ENCODE data around the gene PLPPR1.
"Not testable (repeated sequence)": the region's sequence is repeated elsewhere in the genome, so short reads cannot be mapped to it uniquely, and the experiment has no call there.

PLPPR1 gene

GRCh38 chr9:101311758-101312420 lies 283.4 kb downstream of the PLPPR1 start:
- no peak overlapping the region for H3K27ac Mint-ChIP-seq
- no peak overlapping the region for H3K4me3 Mint-ChIP-seq
- H3K36me3 Mint-ChIP-seq: no peaks in the 10 kb centered on the region
- H3K4me1 Mint-ChIP-seq: no peaks in the 10 kb centered on the region
- no peak for ATAC-seq
- no peak for DNase-seq (ENCODE audit: low spot score in 2 of 2)
- no peaks in the 10 kb centered on the region for H3K9me3 Mint-ChIP-seq

DNA sequence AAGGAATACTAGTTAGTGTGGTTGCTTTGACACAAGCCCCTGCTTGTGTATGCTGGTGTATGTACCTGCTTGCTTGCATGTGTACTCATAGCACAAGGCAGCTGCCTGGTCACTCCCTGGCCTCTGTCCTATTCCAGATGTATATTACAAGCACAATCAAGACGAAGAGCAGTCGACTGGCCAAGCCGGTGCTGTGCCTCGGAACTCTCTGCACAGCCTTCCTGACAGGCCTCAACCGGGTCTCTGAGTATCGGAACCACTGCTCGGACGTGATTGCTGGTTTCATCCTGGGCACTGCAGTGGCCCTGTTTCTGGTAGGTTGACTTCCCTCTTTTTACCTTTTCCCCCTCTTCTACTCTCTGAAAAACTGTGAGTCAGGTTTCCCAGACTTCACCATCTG lies 284.1 kb downstream of the PLPPR1 start:
- H3K9me3 Mint-ChIP-seq: no peaks in the 10 kb centered on the region
- H3K4me1 Mint-ChIP-seq: no peaks in the 10 kb centered on the region
- no peaks in the 10 kb centered on the region for H3K36me3 Mint-ChIP-seq
- no peak overlapping the region for H3K27ac Mint-ChIP-seq
- no peak overlapping the region for H3K4me3 Mint-ChIP-seq
- DNase-seq (ENCODE audit: low spot score in 2 of 2) (no peak), ATAC-seq (no peak)

- Mint-ChIP-seq H3K27ac (no peak overlapping the region), H3K4me3 (no peak overlapping the region), H3K36me3 (no peaks in the 10 kb centered on the region), H3K4me1 (no peaks in the 10 kb centered on the region), H3K9me3 (no peaks in the 10 kb centered on the region)
- ATAC-seq (no peak), DNase-seq (ENCODE audit: low spot score in 2 of 2) (no peak)
Measured at GRCh38 chr9:101315112-101315450, 286.6 kb downstream of the PLPPR1 start.

- no peaks in the 10 kb centered on the region for H3K9me3 Mint-ChIP-seq
- no peak overlapping the region for H3K27ac Mint-ChIP-seq
- no peaks in the 10 kb centered on the region for H3K36me3 Mint-ChIP-seq
- H3K4me3 Mint-ChIP-seq: no peak overlapping the region
- H3K4me1 Mint-ChIP-seq: no peaks in the 10 kb centered on the region
- DNase-seq (ENCODE audit: low spot score in 2 of 2) (no peak), ATAC-seq (no peak)
Measured at GRCh38 chr9:101317735-101318134, 289.2 kb downstream of the PLPPR1 start.

DNA sequence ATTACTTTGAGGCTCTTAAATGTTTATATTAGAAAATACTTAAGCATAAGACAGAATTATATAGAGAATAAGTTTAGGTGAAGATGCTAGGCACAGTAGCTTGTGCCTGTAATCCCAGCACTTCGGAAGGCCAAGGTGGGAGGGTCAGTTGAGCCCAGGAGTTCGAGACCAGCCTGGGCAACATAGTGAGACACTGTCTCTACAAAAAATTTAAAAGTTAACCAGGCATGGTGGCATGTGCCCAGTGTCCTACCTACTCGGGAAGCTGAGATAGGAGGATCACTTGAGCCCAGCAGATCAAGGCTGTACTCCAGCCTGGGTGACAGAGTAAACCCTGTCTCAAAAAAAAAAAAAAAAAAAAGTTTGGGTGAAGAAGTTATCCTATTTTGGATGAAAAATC lies 294.6 kb downstream of the PLPPR1 start:
- Mint-ChIP-seq H3K9me3 (peaks cover 5% of the 10 kb centered on the region), H3K4me3 (no peak overlapping the region), H3K27ac (no peak overlapping the region), H3K4me1 (no peaks in the 10 kb centered on the region), H3K36me3 (no peaks in the 10 kb centered on the region)
- ATAC-seq: no peak
- DNase-seq (ENCODE audit: low spot score in 2 of 2): no peak

- Mint-ChIP-seq H3K36me3 (no peaks in the 10 kb centered on the region), H3K4me1 (no peaks in the 10 kb centered on the region), H3K9me3 (peaks cover 5% of the 10 kb centered on the region), H3K4me3 (no peak overlapping the region), H3K27ac (no peak overlapping the region)
- ATAC-seq (no peak), DNase-seq (ENCODE audit: low spot score in 2 of 2) (no peak)
Measured at GRCh38 chr9:101324245-101324804, 295.8 kb downstream of the PLPPR1 start.

DNA sequence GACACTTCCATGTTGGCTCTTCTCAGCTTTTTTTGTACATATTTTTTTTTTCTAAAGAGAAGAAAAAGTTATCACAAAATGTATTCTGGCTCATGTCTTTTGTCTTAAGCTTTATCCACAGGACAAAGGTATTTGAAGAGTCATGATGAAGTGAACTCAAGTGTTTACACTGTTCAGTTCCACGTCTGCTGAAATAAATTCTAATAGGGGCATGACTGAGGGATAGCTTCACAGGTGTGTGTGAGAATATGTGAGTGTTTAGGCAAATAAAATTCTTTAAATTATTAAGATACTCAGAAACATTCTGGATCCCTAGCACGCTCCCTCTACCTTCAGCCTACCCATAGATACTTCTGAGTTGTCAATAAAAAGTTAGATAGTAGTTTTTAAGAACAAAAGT lies 296.5 kb downstream of the PLPPR1 start:
- no peak overlapping the region for H3K4me3 Mint-ChIP-seq
- no peaks in the 10 kb centered on the region for H3K4me1 Mint-ChIP-seq
- H3K36me3 Mint-ChIP-seq: no peaks in the 10 kb centered on the region
- H3K27ac Mint-ChIP-seq: no peak overlapping the region
- no peak for DNase-seq (ENCODE audit: low spot score in 2 of 2)
- no peak for ATAC-seq
- peaks cover 5% of the 10 kb centered on the region for H3K9me3 Mint-ChIP-seq

- no peak overlapping the region for H3K4me3 Mint-ChIP-seq
- H3K27ac Mint-ChIP-seq: no peak overlapping the region
- H3K4me1 Mint-ChIP-seq: no peaks in the 10 kb centered on the region
- no peaks in the 10 kb centered on the region for H3K36me3 Mint-ChIP-seq
- DNase-seq (ENCODE audit: low spot score in 2 of 2): no peak
- ATAC-seq: no peak
- peaks cover 5% of the 10 kb centered on the region for H3K9me3 Mint-ChIP-seq
Measured at GRCh38 chr9:101326035-101326434, 297.5 kb downstream of the PLPPR1 start.

GRCh38 chr9:101326501-101326900 lies 298.0 kb downstream of the PLPPR1 start:
- DNase-seq (ENCODE audit: low spot score in 2 of 2) (no peak), ATAC-seq (no peak)
- Mint-ChIP-seq H3K27ac (no peak overlapping the region), H3K9me3 (peaks cover 5% of the 10 kb centered on the region), H3K4me3 (no peak overlapping the region), H3K36me3 (no peaks in the 10 kb centered on the region), H3K4me1 (no peaks in the 10 kb centered on the region)

GRCh38 chr9:101327422-101327909 lies 298.9 kb downstream of the PLPPR1 start:
- H3K4me1 Mint-ChIP-seq; H3K9me3 Mint-ChIP-seq; ATAC-seq; H3K4me3 Mint-ChIP-seq; H3K36me3 Mint-ChIP-seq; H3K27ac Mint-ChIP-seq; DNase-seq (ENCODE audit: low spot score in 2 of 2): not testable (repeated sequence)

GRCh38 chr9:101332362-101332761 lies 303.8 kb downstream of the PLPPR1 start:
- no peaks in the 10 kb centered on the region for H3K4me1 Mint-ChIP-seq

DNA sequence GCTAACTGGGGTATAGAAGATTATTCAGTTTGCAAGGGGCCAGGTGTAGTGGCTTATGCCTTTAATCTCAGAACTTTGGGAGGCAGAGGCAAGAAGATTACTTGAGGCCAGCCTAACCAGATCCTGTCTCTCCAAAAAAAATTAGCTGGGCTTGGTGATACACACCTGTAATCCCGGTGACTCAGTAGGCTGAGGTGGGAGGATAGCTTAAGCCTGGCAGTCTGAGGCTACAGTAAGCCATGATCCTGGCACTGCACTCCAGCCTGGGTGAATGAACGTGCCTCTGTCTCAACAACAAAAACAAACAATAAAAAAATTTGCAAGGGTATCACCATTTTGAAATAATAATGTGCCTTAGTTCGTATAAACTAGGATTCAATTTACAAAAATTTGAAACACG lies 305.0 kb downstream of the PLPPR1 start:
- DNase-seq (ENCODE audit: low spot score in 2 of 2) (no peak), ATAC-seq (no peak)
- Mint-ChIP-seq H3K36me3 (no peaks in the 10 kb centered on the region), H3K4me3 (no peak overlapping the region), H3K4me1 (no peaks in the 10 kb centered on the region), H3K9me3 (no peaks in the 10 kb centered on the region), H3K27ac (no peak overlapping the region)

More at GRCh38 chr9:101332362-101332761, 303.8 kb downstream of the PLPPR1 start:
- H3K27ac Mint-ChIP-seq: no peak overlapping the region
- peaks cover 2% of the 10 kb centered on the region for H3K9me3 Mint-ChIP-seq
- H3K36me3 Mint-ChIP-seq: no peaks in the 10 kb centered on the region
- DNase-seq (ENCODE audit: low spot score in 2 of 2) (no peak), ATAC-seq (no peak)
- H3K4me3 Mint-ChIP-seq: no peak overlapping the region

- Mint-ChIP-seq H3K36me3 (no peaks in the 10 kb centered on the region), H3K4me1 (no peaks in the 10 kb centered on the region), H3K27ac (no peak overlapping the region), H3K4me3 (no peak overlapping the region), H3K9me3 (no peaks in the 10 kb centered on the region)
- DNase-seq (ENCODE audit: low spot score in 2 of 2): no peak
- ATAC-seq: peak; percentile 31
Measured at GRCh38 chr9:101333926-101334702, 305.6 kb downstream of the PLPPR1 start.

DNA sequence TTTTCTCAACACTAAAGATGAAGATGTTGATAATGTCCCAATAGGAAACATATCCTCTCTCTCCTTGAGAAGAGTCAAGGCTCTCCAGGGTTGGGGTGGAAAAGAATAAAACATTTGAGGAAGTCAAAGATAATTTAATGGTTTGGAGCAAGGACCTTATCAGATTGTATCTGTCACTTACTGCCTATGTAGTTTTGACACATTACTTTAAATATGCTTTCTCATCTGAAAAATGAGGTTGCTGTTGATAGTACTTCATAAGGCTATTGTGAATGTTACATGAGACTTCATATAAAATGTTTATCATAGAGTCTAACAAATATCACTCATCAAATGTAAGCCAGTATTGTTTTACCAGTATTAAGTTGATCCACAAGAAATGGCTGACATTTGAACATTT lies 307.6 kb downstream of the PLPPR1 start:
- H3K4me3 Mint-ChIP-seq: no peak overlapping the region
- no peak for DNase-seq (ENCODE audit: low spot score in 2 of 2)
- no peaks in the 10 kb centered on the region for H3K9me3 Mint-ChIP-seq
- no peak for ATAC-seq
- H3K27ac Mint-ChIP-seq: no peak overlapping the region
- no peaks in the 10 kb centered on the region for H3K36me3 Mint-ChIP-seq
- H3K4me1 Mint-ChIP-seq: no peaks in the 10 kb centered on the region

DNA sequence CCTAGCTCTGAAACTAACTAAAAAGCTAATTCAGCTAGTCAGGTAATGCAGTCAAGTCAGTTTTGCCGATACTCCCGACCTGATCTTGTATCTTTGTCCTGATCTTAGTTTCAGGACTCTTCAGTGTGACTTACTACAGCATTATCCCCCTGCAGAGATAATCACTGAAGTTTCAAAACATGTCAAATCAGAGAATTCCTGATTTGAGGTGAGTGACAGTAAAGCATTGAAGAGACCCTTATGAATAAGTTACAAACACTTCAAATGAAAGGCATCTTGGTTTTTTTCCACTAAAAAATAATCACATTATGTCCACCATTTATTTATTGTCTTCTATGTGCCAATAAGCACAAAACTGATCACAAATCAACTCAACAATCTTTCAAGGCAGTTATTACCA lies 308.7 kb downstream of the PLPPR1 start:
- Mint-ChIP-seq H3K27ac (no peak overlapping the region), H3K4me3 (no peak overlapping the region), H3K36me3 (no peaks in the 10 kb centered on the region), H3K9me3 (no peaks in the 10 kb centered on the region), H3K4me1 (no peaks in the 10 kb centered on the region)
- no peak for ATAC-seq
- DNase-seq (ENCODE audit: low spot score in 2 of 2): no peak

- no peaks in the 10 kb centered on the region for H3K4me1 Mint-ChIP-seq
- no peak overlapping the region for H3K27ac Mint-ChIP-seq
- no peak overlapping the region for H3K4me3 Mint-ChIP-seq
- no peak for ATAC-seq
- H3K36me3 Mint-ChIP-seq: no peaks in the 10 kb centered on the region
- DNase-seq (ENCODE audit: low spot score in 2 of 2): no peak
- H3K9me3 Mint-ChIP-seq: no peaks in the 10 kb centered on the region
Measured at GRCh38 chr9:101341958-101342357, 313.4 kb downstream of the PLPPR1 start.
